HG02763 (cell line): Measurements from ENCODE around the gene ASXL2.

Experiments
- ATAC-seq: cut with Tn5 transposase; IDR thresholded peaks from one replicate; pipeline ENCODE4 v1.9.1; 2021; ENCODE audit warnings: mild to moderate bottlenecking, moderate library complexity; ENCODE audit not compliant: unreplicated experiment

The ASXL2 gene

DNA sequence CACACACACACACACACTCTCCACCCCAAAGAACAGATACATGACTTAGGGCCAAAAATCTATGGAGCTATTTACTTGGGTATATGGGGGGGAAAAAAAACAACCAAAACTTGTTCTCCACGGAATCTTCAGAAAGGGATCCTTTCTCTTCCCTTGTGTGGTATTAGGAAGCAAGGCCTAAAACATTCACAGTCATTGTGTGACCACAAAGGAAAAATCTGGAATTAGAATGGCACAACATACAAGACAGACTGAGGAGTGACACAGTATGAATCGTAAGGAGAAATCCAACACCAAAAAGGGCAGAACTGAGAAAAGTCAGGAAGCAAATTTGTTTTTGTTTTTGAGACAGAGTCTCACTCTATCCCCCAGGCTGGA is 70.3 kb downstream of the ASXL2 start:
- ATAC-seq = no peak

GRCh38 chr2:25806941-25807340 is 71.3 kb downstream of the ASXL2 start:
- ATAC-seq = no peak

DNA sequence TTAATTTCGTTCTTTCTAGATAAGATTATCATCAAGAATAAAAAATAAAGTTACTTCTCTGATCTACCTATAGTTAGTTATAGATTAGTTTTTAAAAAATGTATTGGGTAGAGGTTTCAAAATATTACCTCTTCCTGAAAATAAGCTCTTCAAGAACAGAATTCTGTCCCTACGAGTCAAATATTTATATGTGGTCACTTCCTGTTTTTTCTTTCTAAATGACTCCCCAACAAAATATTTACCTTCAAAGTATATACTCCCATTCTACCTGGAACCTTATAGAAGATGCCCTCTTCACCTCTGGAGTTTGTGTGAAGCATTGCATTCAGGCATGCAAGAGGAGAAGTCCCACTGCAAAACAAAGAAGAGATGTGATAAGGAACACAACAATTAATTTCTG is 72.3 kb downstream of the ASXL2 start:
- ATAC-seq = no peak

DNA sequence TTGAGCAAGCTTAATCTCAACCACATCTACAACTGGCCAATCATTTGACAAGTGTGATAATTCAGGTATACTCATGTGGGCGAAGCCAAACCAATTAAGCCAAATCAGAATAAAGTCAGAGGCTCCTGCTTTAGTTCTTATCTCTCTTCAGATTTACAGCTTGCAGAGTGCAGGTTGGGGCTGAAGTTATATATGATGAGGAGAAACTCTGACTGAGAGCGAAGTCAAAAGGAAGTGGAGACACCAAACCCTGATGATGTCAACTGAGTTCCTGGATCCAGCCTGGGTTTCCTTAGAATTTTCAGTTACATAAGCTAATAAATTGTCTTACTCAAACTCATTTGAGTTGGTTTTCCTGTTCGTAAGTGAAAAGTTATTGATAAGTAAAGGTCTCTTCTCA is 73.9 kb downstream of the ASXL2 start:
- ATAC-seq = no peak

- no peak for ATAC-seq
These were observed 79.0 kb downstream of the ASXL2 start for GRCh38 chr2:25799301-25799700.

DNA sequence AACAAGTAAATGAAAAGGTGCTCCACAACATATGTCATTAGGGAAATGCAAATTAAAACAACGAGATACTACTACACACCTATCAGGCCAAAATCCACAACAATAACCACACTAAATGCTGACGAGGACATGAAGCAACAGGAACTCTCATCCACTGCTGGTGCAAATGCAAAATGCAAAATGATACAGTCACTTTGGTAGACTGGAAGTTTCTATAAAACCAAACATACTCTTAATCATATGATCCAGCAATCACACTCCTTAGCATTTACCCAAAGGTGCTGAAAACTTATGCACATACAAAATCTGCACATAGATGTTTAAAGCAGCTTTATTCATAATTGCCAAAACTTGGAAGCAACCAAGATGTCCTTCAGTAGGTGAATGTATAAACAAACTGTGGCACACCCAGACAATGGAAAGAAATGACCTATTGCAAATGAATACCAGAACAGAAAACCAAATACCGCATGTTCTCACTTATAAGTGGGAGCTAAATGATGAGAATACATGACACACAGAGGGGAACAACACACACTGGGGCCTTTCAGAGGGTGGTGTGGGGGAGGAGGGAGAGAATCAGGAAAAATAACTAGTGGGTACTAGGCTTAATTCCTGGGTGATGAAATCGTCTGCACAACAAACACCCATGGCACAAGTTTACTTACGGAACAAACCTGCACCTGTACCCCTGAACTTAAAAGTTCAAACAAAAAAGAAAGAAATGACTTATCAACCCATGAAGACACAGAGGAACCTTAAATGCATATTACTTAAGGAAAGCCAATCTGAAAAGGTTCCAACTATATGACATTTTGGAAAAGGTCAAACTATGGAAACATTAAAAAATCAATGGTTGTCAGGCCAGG is 80.4 kb downstream of the ASXL2 start:
- ATAC-seq = no peak

- no peak for ATAC-seq
These were observed 83.6 kb downstream of the ASXL2 start for GRCh38 chr2:25794544-25795276.

DNA sequence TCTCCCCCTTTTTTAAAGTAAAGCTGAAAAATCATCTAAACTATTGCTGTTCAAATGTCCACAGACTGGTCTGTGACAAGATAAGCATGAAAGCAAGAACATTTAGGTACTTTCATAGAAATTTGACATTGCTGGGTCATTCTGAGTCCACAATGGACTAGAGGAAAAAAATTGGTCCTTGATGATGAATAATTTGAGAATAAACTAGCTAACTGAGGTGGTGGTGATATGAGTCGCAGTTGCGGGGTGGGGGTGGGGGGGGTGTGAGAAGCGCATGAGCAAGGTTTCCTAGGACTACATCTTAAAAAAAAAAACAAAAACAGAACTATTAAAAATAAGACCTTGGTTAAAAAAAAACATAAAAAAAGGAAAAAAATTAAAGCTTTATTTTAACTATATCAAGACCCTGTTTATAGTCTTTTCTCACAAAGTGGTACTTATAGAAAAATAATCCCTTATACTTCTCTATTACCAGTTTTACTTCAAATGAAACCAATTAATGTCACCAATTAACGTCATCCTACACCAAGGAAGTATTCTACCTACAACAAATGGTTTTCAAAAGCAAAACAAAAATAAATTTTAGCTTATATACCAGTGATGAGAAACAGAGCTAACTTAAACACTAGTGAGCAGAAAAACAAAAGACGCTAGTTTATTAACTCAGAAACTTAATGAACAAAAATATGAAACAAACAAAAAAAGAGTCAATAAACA is 88.1 kb downstream of the ASXL2 start:
- ATAC-seq = no peak

DNA sequence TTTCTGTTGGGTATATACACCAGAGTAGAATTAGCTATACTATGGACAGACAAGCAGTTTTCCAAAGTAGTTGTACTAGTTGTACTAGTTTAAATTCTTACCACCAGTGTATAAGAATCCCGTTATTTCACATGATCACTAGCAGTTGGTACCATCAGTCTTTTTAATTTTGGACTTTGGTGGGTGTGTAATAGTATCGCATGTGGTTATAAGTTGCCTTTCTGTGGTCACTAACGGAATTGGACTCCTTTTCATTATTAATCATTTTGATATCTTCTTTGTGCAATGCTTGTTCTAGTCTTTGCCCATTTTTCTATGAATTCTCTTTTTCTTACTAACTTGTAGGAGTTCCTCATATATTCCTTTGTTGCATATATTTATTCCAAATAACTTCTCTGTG is 89.8 kb downstream of the ASXL2 start:
- no peak for ATAC-seq

- no peak for ATAC-seq
These were observed 91.3 kb downstream of the ASXL2 start for GRCh38 chr2:25787020-25787419.

DNA sequence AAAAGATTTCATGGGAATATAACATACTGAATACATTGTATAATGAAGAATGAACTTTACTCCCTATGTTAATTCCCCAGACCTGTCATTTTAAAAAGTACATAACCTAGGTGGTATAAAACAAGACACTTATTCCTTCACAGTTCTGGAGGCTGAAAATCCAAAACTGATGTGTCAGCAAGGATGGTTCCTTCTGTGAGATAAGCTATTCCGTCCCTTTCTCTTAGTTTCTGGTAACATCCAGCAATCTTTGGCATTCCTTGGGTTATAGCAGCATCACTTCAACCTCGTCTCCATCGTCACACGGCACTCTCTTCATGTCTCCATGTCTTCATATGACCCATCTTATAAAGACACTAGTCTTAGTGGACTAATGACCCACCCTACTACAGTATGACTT is 93.9 kb downstream of the ASXL2 start:
- ATAC-seq = no peak

DNA sequence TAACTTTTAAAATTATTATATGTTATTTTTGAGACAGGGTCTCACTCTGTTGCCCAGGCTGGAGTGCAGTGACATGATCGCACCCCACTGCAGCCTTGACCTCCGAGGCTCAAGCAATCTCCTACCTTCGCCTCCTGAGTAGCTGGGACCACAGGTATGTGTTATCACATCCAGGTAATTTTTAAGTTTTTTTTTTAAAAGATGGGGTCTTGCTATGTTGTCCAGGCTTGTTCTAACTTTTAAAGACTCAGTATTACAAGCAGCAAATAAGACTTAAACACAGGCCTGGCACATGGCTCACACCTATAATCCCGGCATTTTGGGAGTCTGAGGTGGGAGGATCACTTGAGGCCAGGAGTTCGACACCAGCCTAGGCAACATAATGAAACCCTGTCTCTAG is 101.2 kb downstream of the ASXL2 start:
- ATAC-seq = no peak

DNA sequence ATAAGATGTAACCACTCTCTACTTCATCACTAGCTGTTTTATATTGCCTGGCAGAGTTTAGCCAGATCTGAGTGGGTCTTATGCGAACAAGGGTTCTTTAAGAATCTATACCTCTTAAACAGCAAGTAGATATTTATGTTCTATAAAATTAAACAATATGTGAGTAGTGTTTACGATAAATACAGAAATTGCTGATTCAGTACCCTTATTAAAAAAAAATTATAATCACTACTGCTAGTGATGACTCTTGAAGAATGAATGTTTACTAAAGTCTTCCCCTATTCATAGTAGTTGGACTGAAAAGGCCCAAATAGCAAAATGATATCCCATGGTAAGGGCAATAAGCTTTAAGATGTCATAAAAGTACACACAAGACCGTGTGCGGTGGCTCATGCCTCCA is 106.2 kb downstream of the ASXL2 start:
- no peak for ATAC-seq

DNA sequence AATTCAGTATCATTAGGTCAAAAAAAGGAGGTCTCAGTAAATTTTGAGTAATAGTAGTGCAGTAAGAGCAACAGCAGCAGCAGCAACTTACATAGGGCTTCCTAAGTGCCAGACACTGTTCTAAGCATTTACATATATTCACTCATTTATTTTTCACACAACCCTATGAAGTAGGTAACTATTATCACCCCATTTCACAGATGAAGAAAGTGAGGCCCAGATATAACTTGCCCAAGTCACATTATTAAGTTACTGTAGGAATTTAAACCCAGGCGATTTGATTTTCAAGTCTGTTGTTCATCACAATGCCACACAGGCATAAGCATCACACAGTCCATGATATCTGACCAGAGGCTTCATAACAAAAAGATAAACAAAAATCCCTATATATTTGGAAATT is 114.7 kb downstream of the ASXL2 start:
- ATAC-seq = no peak

DNA sequence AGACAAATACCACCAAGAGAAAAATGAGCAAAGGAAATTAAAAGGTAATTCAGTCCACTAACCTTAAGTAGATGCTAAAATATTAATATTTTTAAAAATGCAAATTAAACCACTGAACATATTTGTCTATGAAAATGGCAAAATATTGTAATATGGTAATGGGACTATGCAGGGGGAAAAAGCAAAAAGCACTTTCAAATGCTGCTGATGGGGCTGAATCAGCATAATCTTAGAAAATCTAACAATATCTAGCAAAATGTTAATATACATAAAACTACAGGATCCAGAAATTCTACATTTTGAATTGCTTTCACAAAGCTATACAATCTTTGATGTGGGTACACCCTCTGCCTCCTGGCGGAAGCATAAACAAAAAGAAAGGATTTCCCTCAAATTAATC is 118.0 kb downstream of the ASXL2 start:
- no peak for ATAC-seq

- no peak for ATAC-seq
These were observed 119.9 kb downstream of the ASXL2 start for GRCh38 chr2:25758348-25758747.

DNA sequence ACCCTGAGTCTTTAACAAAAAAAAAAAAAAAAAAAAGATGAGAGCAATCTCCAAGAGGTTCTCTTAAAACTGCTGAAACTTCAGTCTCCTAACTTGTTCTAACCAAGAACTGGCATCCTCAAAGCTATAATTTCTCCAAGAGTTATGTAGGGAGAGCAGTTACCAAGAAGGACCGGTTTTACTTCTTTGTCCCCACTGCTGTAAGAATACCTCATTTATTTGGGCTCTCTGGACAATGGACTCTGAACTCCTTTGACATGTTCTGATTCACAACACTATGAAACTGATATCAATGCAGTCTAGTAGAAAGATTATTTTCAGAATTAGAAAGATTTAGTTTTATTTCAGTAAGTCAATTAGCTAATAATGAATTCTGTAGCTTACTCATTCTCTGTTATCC is 120.4 kb downstream of the ASXL2 start:
- ATAC-seq = no peak

- no peak for ATAC-seq
These were observed 121.8 kb downstream of the ASXL2 start for GRCh38 chr2:25756536-25756935.

- ATAC-seq = no peak
These were observed 128.6 kb downstream of the ASXL2 start for GRCh38 chr2:25749676-25750075.

- ATAC-seq = no peak
These were observed 134.2 kb downstream of the ASXL2 start for GRCh38 chr2:25744055-25744454.

DNA sequence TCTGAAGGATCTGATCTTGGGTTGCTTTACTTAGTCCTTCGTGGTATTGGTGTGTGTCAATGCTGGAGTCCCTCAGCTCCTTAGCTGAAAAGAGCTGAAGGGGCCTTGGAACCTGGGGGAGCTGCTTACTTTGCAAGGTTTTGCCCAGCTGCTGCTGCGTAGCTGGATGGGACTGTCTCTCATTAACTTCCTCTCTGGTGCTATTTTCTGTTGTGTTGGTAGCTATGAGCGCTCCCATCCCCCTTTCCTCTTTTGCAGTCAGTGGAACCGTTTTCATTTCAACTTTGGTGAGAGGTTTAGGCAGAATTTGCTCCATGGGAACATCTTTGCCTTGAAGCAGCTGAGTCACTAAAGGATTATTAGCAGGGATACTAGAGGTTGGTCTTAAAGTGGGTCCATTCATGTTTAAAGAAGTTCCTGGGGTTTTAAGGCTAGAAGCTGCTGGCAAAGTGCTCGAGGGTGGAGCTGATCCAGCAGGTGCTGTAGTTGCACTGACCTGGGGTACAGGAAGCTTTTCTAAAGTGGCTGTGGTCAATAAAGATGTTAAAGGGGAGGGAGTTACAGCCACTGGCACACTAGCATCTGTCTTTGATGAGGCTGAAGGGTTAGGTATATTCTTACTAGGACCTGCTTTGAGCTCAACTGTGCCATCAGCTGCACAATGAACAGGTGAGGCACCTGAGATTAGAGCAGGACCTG is 135.0 kb downstream of the ASXL2 start:
- ATAC-seq = no peak
